H1 (cell line): Measurements from ENCODE around the gene CLBA1. TPM values are rescaled to one million over a fixed set of nuclear protein-coding genes. Genes with fewer than 3 reads are reported as not detected.

Experiments used
- CTCF ChIA-PET: fragments of 300-600 bp; sonication (Branson Sonifier 250); formaldehyde crosslinking; loops from one replicate; lab custom pipeline; 2021; ENCODE audit not compliant: partially characterized antibody; lab: Charles Lee
- POLR2A ChIA-PET: fragments of 300-600 bp; sonication (Branson Sonifier 250); formaldehyde crosslinking; loops from one replicate; lab custom pipeline; 2021; ENCODE audit warnings: inconsistent platforms; ENCODE audit not compliant: partially characterized antibody; lab: Charles Lee
- DNase-seq, 2 experiments: peaks; one replicate each; pipeline versions ENCODE4 v3.0.0 to v3.0.0-alpha.2; 2010 to 2022; ENCODE audit warnings: low spot score in 2 of 2, low read depth in 1 of 2, mixed read lengths in 1 of 2
- FAIRE-seq: peaks from 2 replicates; lab custom pipeline; 2011; peaks lifted over from hg19 to GRCh38; lab: Jason Lieb, UNC
- H2AFZ ChIP-seq: 2 replicates; pipeline ENCODE4 v1.8.1; 2012; ENCODE audit warnings: low read length, inconsistent platforms
- H2AK5ac ChIP-seq: 2 replicates; pipeline ENCODE4 v1.6.1; 2013; ENCODE audit warnings: low read depth, low read length
- H2BK120ac ChIP-seq: replicated peaks from 2 replicates; pipeline ENCODE3; 2013; ENCODE audit warnings: low read depth, low read length, inconsistent platforms
- H2BK12ac ChIP-seq: 2 replicates; pipeline ENCODE4 v1.6.1; 2013; ENCODE audit warnings: low read depth, low read length
- H2BK15ac ChIP-seq: 2 replicates; pipeline ENCODE4 v1.6.1; 2013; ENCODE audit warnings: low read length
- H2BK20ac ChIP-seq: 2 replicates; pipeline ENCODE4 v1.6.1; 2013; ENCODE audit warnings: low read length
- H2BK5ac ChIP-seq: 2 replicates; pipeline ENCODE4 v1.6.1; 2013; ENCODE audit warnings: low read depth, low read length
- H3K14ac ChIP-seq: 2 replicates; pipeline ENCODE4 v1.6.1; 2013; ENCODE audit warnings: inconsistent platforms; ENCODE audit not compliant: insufficient read length
- H3K18ac ChIP-seq: 2 replicates; pipeline ENCODE4 v1.6.1; 2013; ENCODE audit warnings: low read length; ENCODE audit errors: extremely low read depth
- H3K23ac ChIP-seq: 2 replicates; pipeline ENCODE4 v1.6.1; 2013; ENCODE audit warnings: inconsistent platforms; ENCODE audit not compliant: insufficient read length
- H3K23me2 ChIP-seq: 2 replicates; pipeline ENCODE4 v1.6.1; 2013; ENCODE audit warnings: low read depth, low read length
- H3K27ac ChIP-seq: 2 replicates; pipeline ENCODE4 v1.6.1; 2011; ENCODE audit warnings: low read depth, low read length, inconsistent platforms
- H3K27me3 ChIP-seq, 4 experiments: replicated peaks in 1 of 4; 1 replicate in 1 of 4; 2 replicates in 3 of 4; pipeline versions ENCODE4 v1.6.1 to v1.8.1; 2011 to 2013; ENCODE audit warnings: low read length in 3 of 4, mild to moderate bottlenecking in 3 of 4, inconsistent platforms in 2 of 4, mixed read lengths in 2 of 4, moderate library complexity in 1 of 4; ENCODE audit not compliant: control insufficient read depth in 3 of 4, insufficient read depth in 3 of 4; ENCODE audit errors: extremely low read depth in 1 of 4
- H3K36me3 ChIP-seq, 4 experiments: 2 replicates each; pipeline versions ENCODE4 v1.6.1 to v1.8.1; 2011 to 2013; ENCODE audit warnings: mild to moderate bottlenecking in 4 of 4, low read length in 3 of 4, moderate library complexity in 2 of 4, control low read depth in 1 of 4, inconsistent platforms in 1 of 4; ENCODE audit not compliant: insufficient read depth in 4 of 4, control insufficient read depth in 2 of 4
- H3K4ac ChIP-seq: replicated peaks from 2 replicates; pipeline ENCODE3; 2013; ENCODE audit warnings: low read length, low read depth, mixed read lengths, inconsistent platforms; ENCODE audit not compliant: insufficient read length
- H3K4me1 ChIP-seq, 4 experiments: replicated peaks in 1 of 4; 1 replicate in 1 of 4; 2 replicates in 3 of 4; pipeline versions ENCODE4 v1.6.1 to v1.8.1; 2011 to 2013; ENCODE audit warnings: low read length in 3 of 4, inconsistent platforms in 2 of 4, mixed read lengths in 1 of 4; ENCODE audit not compliant: insufficient read depth in 4 of 4, control insufficient read depth in 3 of 4
- H3K4me2 ChIP-seq, 2 experiments: 2 replicates each; pipeline versions ENCODE4 v1.6.1 to v1.8.1; 2011 to 2013; ENCODE audit warnings: low read depth in 2 of 2, low read length in 2 of 2, control low read depth in 1 of 2, inconsistent platforms in 1 of 2, mild to moderate bottlenecking in 1 of 2; ENCODE audit not compliant: insufficient read depth in 1 of 2
- H3K4me3 ChIP-seq, 4 experiments: fragments of 200-600, 300-600 bp in 1 of 4; sonication (generic), shearing (Covaris generic), sonication (Bioruptor Twin) in 1 of 4; 2 replicates each; pipeline versions ENCODE4 v1.5.1 to v1.8.1; 2011 to 2016; ENCODE audit warnings: low read length in 4 of 4, low read depth in 3 of 4, control low read depth in 2 of 4, inconsistent platforms in 2 of 4, mild to moderate bottlenecking in 2 of 4, mixed read lengths in 1 of 4, moderate library complexity in 1 of 4; ENCODE audit not compliant: insufficient read depth in 2 of 4; ENCODE audit errors: extremely low read depth in 1 of 4
- H3K56ac ChIP-seq: replicated peaks from 2 replicates; pipeline ENCODE3; 2013; ENCODE audit warnings: low read depth, mild to moderate bottlenecking, mixed read lengths, low read length, inconsistent platforms; ENCODE audit not compliant: insufficient read length
- H3K79me1 ChIP-seq: 2 replicates; pipeline ENCODE4 v1.6.1; 2013; ENCODE audit warnings: low read depth, low read length, control low read depth
- H3K79me2 ChIP-seq, 2 experiments: 2 replicates each; pipeline versions ENCODE4 v1.6.1 to v1.8.1; 2012 to 2013; ENCODE audit warnings: low read length in 2 of 2, mild to moderate bottlenecking in 2 of 2, inconsistent platforms in 1 of 2; ENCODE audit not compliant: insufficient read depth in 2 of 2, control insufficient read depth in 1 of 2
- H3K9ac ChIP-seq, 4 experiments: replicated peaks in 1 of 4; 1 replicate in 1 of 4; 2 replicates in 3 of 4; pipeline versions ENCODE4 v1.6.1 to v1.8.1; 2011 to 2013; ENCODE audit warnings: low read depth in 3 of 4, low read length in 3 of 4, control low read depth in 2 of 4, mild to moderate bottlenecking in 2 of 4, moderate library complexity in 2 of 4, inconsistent platforms in 1 of 4; ENCODE audit errors: extremely low read depth in 1 of 4
- H3K9me3 ChIP-seq, 2 experiments: 2 replicates each; pipeline versions ENCODE4 v1.6.1 to v1.8.1; 2012 to 2013; ENCODE audit warnings: mild to moderate bottlenecking in 2 of 2, moderate library complexity in 2 of 2, control low read depth in 1 of 2, inconsistent platforms in 1 of 2, low read depth in 1 of 2, low read length in 1 of 2, mixed read lengths in 1 of 2; ENCODE audit not compliant: insufficient read depth in 2 of 2
- H4K20me1 ChIP-seq, 2 experiments: replicated peaks in 1 of 2; 2 replicates each; pipeline versions ENCODE3 to v1.8.1; 2011 to 2013; ENCODE audit warnings: inconsistent platforms in 2 of 2, low read length in 2 of 2, mild to moderate bottlenecking in 1 of 2; ENCODE audit not compliant: insufficient read depth in 2 of 2, control insufficient read depth in 1 of 2
- H4K5ac ChIP-seq: 2 replicates; pipeline ENCODE4 v1.6.1; 2013; ENCODE audit warnings: low read length, low read depth, mixed read lengths, inconsistent platforms; ENCODE audit not compliant: insufficient read length
- H4K8ac ChIP-seq: 2 replicates; pipeline ENCODE4 v1.8.0; 2013; ENCODE audit warnings: mild to moderate bottlenecking, moderate library complexity, low read length, inconsistent platforms; ENCODE audit not compliant: insufficient read depth; ENCODE audit errors: extremely low read depth
- H4K91ac ChIP-seq: replicated peaks from 2 replicates; pipeline ENCODE3; 2013; ENCODE audit warnings: low read length, mixed read lengths, inconsistent platforms; ENCODE audit not compliant: insufficient read length
- CBX5 ChIP-seq: fragments of 300-800, 300-1000 bp; sonication (generic); IDR thresholded peaks from 2 replicates; pipeline ENCODE4 v1.7.1; 2016; ENCODE audit warnings: antibody characterized with exemption, low read length, low read depth
- EZH2 ChIP-seq: fragments of 200-600 bp; sonication (generic); IDR thresholded peaks from 2 replicates; pipeline ENCODE4 v1.7.1; 2012; ENCODE audit warnings: low read depth, mild to moderate bottlenecking, moderate library complexity, low read length, inconsistent platforms; ENCODE audit not compliant: severe bottlenecking
- POLR2AphosphoS5 ChIP-seq: IDR thresholded peaks from 2 replicates; pipeline ENCODE4 v1.6.1; 2011; ENCODE audit warnings: low read depth, low read length
- RFX5 ChIP-seq: IDR thresholded peaks from 2 replicates; pipeline ENCODE4 v1.6.1; 2011; ENCODE audit warnings: low read depth, low read length, improper control_type of control experiment, borderline replicate concordance
- SIRT6 ChIP-seq: IDR thresholded peaks from one replicate; pipeline ENCODE4 v1.7.1; 2012; ENCODE audit warnings: low read length, inconsistent platforms
- SIX5 ChIP-seq: IDR thresholded peaks from 2 replicates; pipeline ENCODE4 v1.6.1; 2011; ENCODE audit warnings: mild to moderate bottlenecking, low read depth, low read length
- SP2 ChIP-seq: IDR thresholded peaks from 2 replicates; pipeline ENCODE4 v1.6.1; 2012; ENCODE audit warnings: mild to moderate bottlenecking, low read length, inconsistent platforms
- SP4 ChIP-seq: IDR thresholded peaks from 2 replicates; pipeline ENCODE4 v1.6.1; 2012; ENCODE audit warnings: low read length, inconsistent platforms
- TAF1 ChIP-seq: IDR thresholded peaks from 2 replicates; pipeline ENCODE4 v1.6.1; 2011; ENCODE audit warnings: mild to moderate bottlenecking, low read depth, low read length
- TAF7 ChIP-seq: optimal IDR thresholded peaks from 2 replicates; pipeline ENCODE3; 2011; ENCODE audit warnings: low read depth, mild to moderate bottlenecking, inconsistent platforms, low read length, moderate library complexity, borderline replicate concordance
- TCF12 ChIP-seq: IDR thresholded peaks from 2 replicates; pipeline ENCODE4 v1.6.1; 2011; ENCODE audit warnings: low read depth, mild to moderate bottlenecking, low read length
- WGBS, 2 experiments: shearing (Covaris generic) in 1 of 2; methylation state at CpG; one replicate each; pipeline versions ENCODE4 v1.1.6 to v1.1.7; 2013 to 2015; ENCODE audit warnings: low lambda C conversion rate in 2 of 2, mixed read lengths in 2 of 2, inconsistent platforms in 1 of 2, low coverage in 1 of 2, missing lambda C conversion rate in 1 of 2; ENCODE audit not compliant: insufficient replicate concordance in 2 of 2, insufficient coverage in 1 of 2, insufficient read length in 1 of 2; ENCODE audit errors: extremely low coverage in 1 of 2, missing lambda C conversion rate in 1 of 2; 5-methylcytosine and 5-hydroxymethylcytosine counted together
- polyA plus RNA-seq, 7 experiments: library from polyadenylated mRNA; depleted of rRNA in 3 of 7; stranded (reverse) in 5 of 7; unstranded in 2 of 7; fragments of >200 nt in 5 of 7; fragments of 200-250 nt in 2 of 7; gene quantifications; 1 replicate in 5 of 7; 2 replicates in 1 of 7; 4 replicates in 1 of 7; pipeline versions ENCODE4 v1.2.1 to v1.2.3, GENCODE V29; 2011 to 2013; ENCODE audit warnings: missing spikeins in 2 of 7, mixed read lengths in 2 of 7
- total RNA-seq: library from RNA; stranded (reverse); fragmentation: NEBNext Ultra II Directional; extraction: Animal tissue kit (Norgen Biotek cat#: 25700); gene quantifications from 2 replicates; pipeline ENCODE4 v1.2.1, GENCODE V29; 2021
- TF ChIP-seq, protein P1 (sequence below): IDR thresholded peaks from 2 replicates; pipeline ENCODE4 v1.6.1; 2011; ENCODE audit warnings: low read depth, mild to moderate bottlenecking, low read length; ENCODE audit not compliant: insufficient read depth

Gene CLBA1
- total and polyA plus RNA-seq, 2 of the 8 experiments (the other 6 are each of a cell fraction or from before 2014, with no cell fraction given): 1.6 to 2.4 TPM

DNA sequence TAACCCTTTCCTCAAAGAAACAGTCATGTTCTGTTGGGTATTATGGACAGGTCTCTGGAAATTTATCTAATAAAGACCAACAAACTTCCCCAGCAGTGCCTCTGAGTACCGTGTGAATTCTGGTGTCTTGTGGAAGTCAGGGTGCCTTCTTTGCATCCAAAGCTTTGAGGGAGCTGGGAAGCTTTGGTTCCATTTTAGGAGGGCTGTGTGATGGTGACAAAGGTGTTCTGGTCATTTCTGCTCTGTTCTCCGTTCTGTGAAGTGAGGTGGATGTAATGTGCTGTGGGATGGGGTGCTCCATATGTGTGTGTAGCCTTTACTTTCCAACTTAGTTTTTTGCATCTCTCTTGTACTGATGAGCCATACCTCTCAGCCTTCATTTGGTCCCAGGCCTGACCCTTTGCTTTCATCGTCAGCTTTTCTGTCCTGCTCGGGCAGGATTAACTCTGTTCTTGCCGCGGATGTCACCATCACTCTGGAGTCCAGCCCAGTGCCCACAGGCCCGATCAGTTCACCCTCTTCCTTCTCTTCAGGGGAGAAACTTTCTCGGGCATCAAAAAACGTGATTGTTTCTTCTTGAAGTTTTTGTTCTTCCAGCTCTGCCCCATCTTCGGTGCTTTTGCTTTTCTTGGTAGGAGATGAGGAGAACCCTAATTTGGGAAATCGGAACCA is 47.8 kb upstream of the CLBA1 start:
- WGBS, 2 experiments: 73% methylated on average over 11 of the region's 11 CpGs; no CpG with 5 or more reads in 1 of the 2 experiments

More for the DNA sequence above, 47.8 kb upstream of the CLBA1 start:
- Histone ChIP-seq H3K4me1 (peaks cover 0 to under 1% (median under 1%) of the 10 kb centered on the region in 4 experiments; a peak in 3 of 7 replicates), H3K27ac (no peak overlapping the region), H2AFZ (no peak overlapping the region), H3K4me2 (no peak overlapping the region), H4K20me1 (no peaks in the 10 kb centered on the region), H3K79me2 (no peaks in the 10 kb centered on the region), H2AK5ac (no peak overlapping the region), H2BK120ac (no peak overlapping the region), H3K79me1 (no peaks in the 10 kb centered on the region), H3K4ac (no peak overlapping the region), H3K9me3 (peaks cover 0 to 13% of the 10 kb centered on the region in 2 experiments; a peak in 1 of 4 replicates), H4K5ac (no peak overlapping the region), H3K23ac (no peak overlapping the region), H3K56ac (no peak overlapping the region), H3K18ac (no peak overlapping the region), H3K4me3 (no peak overlapping the region), H3K36me3 (no peaks in the 10 kb centered on the region), H3K23me2 (peaks cover 5% of the 10 kb centered on the region; the same call in 1 of the 2 replicates), H2BK15ac (no peak overlapping the region), H3K14ac (no peak overlapping the region), H3K27me3 (peaks cover 9 to 63% (median 34%) of the 10 kb centered on the region in 4 experiments), H4K91ac (no peak overlapping the region), H2BK5ac (no peak overlapping the region), H2BK12ac (no peak overlapping the region), H4K8ac (no peak overlapping the region), H3K9ac (no peak overlapping the region), H2BK20ac (no peak overlapping the region)
- no peak for FAIRE-seq
- DNase-seq: no peak
- ChIA-PET POLR2A (interaction anchor here (0.6 kb wide), 1 partner anchor 178 kb away, joined by 3 read pairs; no protein-coding TSS in a partner anchor), CTCF (interaction anchor here (0.6 to 4.5 kb wide), 9 partner anchors 14 to 112 kb away, joined by 3 to 21 read pairs (median 3); no protein-coding TSS in a partner anchor)
- TF ChIP-seq TCF12 (no peak), TAF7 (no peak), RFX5 (no peak), CBX5 (no peak), EZH2 (no peak), POLR2AphosphoS5 (no peak), TAF1 (no peak), SP2 (no peak), SIRT6 (no peak), SIX5 (no peak), SP4 (no peak)
- TF ChIP-seq, protein P1, sequence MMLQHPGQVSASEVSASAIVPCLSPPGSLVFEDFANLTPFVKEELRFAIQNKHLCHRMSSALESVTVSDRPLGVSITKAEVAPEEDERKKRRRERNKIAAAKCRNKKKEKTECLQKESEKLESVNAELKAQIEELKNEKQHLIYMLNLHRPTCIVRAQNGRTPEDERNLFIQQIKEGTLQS: no peak
